Cardiac muscle cell (in vitro differentiated cells and primary cell): ENCODE data around the gene BPIFA3. TPM values are rescaled to one million over a fixed set of nuclear protein-coding genes. Genes with fewer than 3 reads are reported as not detected.

Experiments used
- DNase-seq, 2 donors: peaks; one replicate each; pipeline versions ENCODE4 v3.0.0 to v3.0.0-alpha.2; 2010 to 2017; ENCODE audit warnings: low read depth in 1 of 2, low spot score in 1 of 2
- H3K27ac ChIP-seq: fragments of 200-600 bp; sonication (generic); 2 replicates; pipeline ENCODE4 v1.5.1; 2016
- H3K27me3 ChIP-seq: fragments of 200-600 bp; sonication (generic); 2 replicates; pipeline ENCODE4 v1.6.0; 2016; ENCODE audit warnings: control low read depth
- H3K36me3 ChIP-seq: fragments of 200-600 bp; sonication (generic); 2 replicates; pipeline ENCODE4 v1.5.1; 2016; ENCODE audit warnings: control low read depth
- H3K4me1 ChIP-seq: fragments of 200-600 bp; sonication (generic); 2 replicates; pipeline ENCODE4 v1.8.1; 2017; ENCODE audit warnings: low read depth, mild to moderate bottlenecking, mixed run types
- H3K4me3 ChIP-seq: fragments of 200-600 bp; sonication (generic); 2 replicates; pipeline ENCODE4 v1.5.1; 2016; ENCODE audit warnings: mild to moderate bottlenecking
- H3K9me3 ChIP-seq: fragments of 200-600 bp; sonication (generic); 2 replicates; pipeline ENCODE4 v1.5.1; 2017; ENCODE audit warnings: low read depth, mild to moderate bottlenecking, control low read depth
- polyA plus RNA-seq: library from polyadenylated mRNA; unstranded; fragments of >200 nt; fragmentation: Nextera tagmentation; extraction: Ambion mirVana; gene quantifications from 2 replicates; pipeline ENCODE4 v1.2.1, GENCODE V29; 2016
- total RNA-seq: library from RNA; depleted of rRNA; stranded (reverse); fragments of >200 nt; gene quantifications from 2 replicates; pipeline ENCODE4 v1.2.3, GENCODE V29; 2016
- TF ChIP-seq, protein P1 (sequence below): IDR thresholded peaks from 2 replicates; pipeline ENCODE4 v1.5.1; 2012; ENCODE audit warnings: low read depth, mild to moderate bottlenecking, low read length

Gene BPIFA3
- total and polyA plus RNA-seq, 2 experiments from 2014 or later, result not detected

DNA sequence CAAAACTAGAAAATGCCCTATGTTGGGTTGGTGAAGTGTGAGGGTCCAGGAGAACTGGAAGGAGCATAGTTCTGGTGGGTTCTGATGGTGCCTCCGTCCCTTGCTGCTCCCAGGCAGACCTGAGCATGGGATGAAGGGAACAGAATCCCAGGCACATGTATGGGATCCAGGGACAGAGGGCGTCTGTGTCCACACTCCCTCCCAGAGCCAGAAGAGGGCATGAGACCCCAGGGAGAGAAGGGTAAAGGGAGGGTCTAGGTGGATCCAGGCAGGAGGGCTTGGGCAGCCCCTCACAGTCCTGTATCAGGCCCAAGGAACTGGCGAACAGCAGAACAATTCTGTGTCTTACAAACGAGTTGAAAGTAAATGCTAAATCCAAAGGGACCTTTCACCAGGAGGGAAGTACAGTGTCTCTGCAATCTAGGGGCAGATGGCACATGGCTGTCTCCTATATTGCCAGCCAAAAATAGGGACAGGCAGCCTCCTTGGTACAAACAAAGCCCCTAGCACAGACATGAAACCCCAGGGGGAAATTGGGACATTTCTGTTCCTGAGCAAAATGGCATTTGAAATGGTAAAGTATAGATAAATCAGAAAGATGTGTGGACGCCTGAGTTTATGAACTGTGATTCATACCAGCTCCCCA, 16.1 kb downstream of the BPIFA3 start:
- peak in 1 of 2 donors; percentile 24 for DNase-seq

DNA sequence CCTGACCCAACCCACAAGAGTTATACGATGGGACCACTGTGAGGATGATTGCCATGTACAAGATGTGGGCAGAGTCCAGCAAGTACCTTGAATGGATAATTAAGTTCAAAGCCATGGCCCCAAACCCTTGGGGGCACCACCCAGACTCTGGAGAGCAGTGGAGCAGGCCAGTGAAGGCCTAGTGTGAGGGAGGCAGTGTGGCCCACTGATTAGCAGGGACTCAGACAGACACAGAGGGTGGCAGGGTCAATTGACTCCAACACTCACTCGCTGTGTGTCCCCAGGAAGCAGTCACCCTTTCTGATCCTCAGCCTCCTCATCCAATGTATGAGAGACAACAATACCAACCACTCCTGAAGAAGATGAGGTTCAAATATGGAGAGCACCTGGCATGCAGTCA, 16.9 kb downstream of the BPIFA3 start:
- DNase-seq, result no peak
- no peak overlapping the region for H3K4me3 ChIP-seq
- peaks cover 60% of the 10 kb centered on the region for H3K27me3 ChIP-seq
- H3K9me3 ChIP-seq, result no peaks in the 10 kb centered on the region
- TF ChIP-seq, protein P1, sequence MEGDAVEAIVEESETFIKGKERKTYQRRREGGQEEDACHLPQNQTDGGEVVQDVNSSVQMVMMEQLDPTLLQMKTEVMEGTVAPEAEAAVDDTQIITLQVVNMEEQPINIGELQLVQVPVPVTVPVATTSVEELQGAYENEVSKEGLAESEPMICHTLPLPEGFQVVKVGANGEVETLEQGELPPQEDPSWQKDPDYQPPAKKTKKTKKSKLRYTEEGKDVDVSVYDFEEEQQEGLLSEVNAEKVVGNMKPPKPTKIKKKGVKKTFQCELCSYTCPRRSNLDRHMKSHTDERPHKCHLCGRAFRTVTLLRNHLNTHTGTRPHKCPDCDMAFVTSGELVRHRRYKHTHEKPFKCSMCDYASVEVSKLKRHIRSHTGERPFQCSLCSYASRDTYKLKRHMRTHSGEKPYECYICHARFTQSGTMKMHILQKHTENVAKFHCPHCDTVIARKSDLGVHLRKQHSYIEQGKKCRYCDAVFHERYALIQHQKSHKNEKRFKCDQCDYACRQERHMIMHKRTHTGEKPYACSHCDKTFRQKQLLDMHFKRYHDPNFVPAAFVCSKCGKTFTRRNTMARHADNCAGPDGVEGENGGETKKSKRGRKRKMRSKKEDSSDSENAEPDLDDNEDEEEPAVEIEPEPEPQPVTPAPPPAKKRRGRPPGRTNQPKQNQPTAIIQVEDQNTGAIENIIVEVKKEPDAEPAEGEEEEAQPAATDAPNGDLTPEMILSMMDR, result no peak
- H3K36me3 ChIP-seq, result no peaks in the 10 kb centered on the region
- no peak overlapping the region for H3K27ac ChIP-seq
- no peaks in the 10 kb centered on the region for H3K4me1 ChIP-seq

More for the DNA sequence above, 16.1 kb downstream of the BPIFA3 start:
- H3K27me3 ChIP-seq, result peaks cover 65% of the 10 kb centered on the region
- no peak overlapping the region for H3K4me3 ChIP-seq
- H3K36me3 ChIP-seq, result no peaks in the 10 kb centered on the region
- no peak overlapping the region for H3K27ac ChIP-seq
- H3K4me1 ChIP-seq, result no peaks in the 10 kb centered on the region
- TF ChIP-seq, protein P1, result no peak
- no peaks in the 10 kb centered on the region for H3K9me3 ChIP-seq

GRCh38 chr20:33235696-33236095, 18.5 kb downstream of the BPIFA3 start, which contains the start of gene BPIFA1:
TSS of gene BPIFA1 (plus strand) at chr20:33235996. CDS start at chr20:33237712, 1,716 bp downstream.
- TF ChIP-seq, protein P1, result no peak
- peaks cover 45% of the 10 kb centered on the region for H3K27me3 ChIP-seq
- H3K9me3 ChIP-seq, result no peaks in the 10 kb centered on the region
- no peak for DNase-seq
- H3K36me3 ChIP-seq, result no peaks in the 10 kb centered on the region
- H3K27ac ChIP-seq, result no peak within 1 kb of the TSS
- H3K4me3 ChIP-seq, result no peak within 1 kb of the TSS
- no peaks in the 10 kb centered on the region for H3K4me1 ChIP-seq

- H3K4me1 ChIP-seq, result no peaks in the 10 kb centered on the region
- no peak overlapping the region for H3K4me3 ChIP-seq
- H3K36me3 ChIP-seq, result no peaks in the 10 kb centered on the region
- H3K9me3 ChIP-seq, result no peaks in the 10 kb centered on the region
- DNase-seq, result no peak
- H3K27ac ChIP-seq, result no peak overlapping the region
- peaks cover 44% of the 10 kb centered on the region for H3K27me3 ChIP-seq
- TF ChIP-seq, protein P1, result no peak
Observed at GRCh38 chr20:33236351-33236750, 19.2 kb downstream of the BPIFA3 start.

DNA sequence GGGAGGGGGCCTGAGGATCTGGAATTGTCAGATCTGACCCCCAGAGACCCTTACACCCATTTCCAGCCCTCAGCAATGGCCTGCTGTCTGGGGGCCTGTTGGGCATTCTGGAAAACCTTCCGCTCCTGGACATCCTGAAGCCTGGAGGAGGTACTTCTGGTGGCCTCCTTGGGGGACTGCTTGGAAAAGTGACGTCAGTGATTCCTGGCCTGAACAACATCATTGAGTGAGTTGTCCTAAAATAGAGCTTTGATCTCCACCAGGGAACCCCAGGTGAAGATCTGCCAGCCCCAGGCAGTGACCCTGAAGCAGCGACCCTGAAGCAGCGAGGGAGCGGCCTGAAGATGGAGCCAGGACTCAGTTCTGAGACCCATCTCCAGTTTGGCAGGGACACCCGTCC, 20.8 kb downstream of the BPIFA3 start:
- Histone ChIP-seq H3K36me3 (no peaks in the 10 kb centered on the region), H3K27ac (no peak overlapping the region), H3K27me3 (peaks cover 44% of the 10 kb centered on the region), H3K4me1 (no peaks in the 10 kb centered on the region), H3K9me3 (no peaks in the 10 kb centered on the region), H3K4me3 (no peak overlapping the region)
- no peak for DNase-seq
- TF ChIP-seq, protein P1, result no peak
